Hepatocyte (in vitro differentiated cells): ENCODE data around the gene MAGI1. TPM values are rescaled to one million over a fixed set of nuclear protein-coding genes. Genes with fewer than 3 reads are reported as not detected.

ENCODE experiments used
- DNase-seq: peaks from one replicate; pipeline ENCODE4 v3.0.0-alpha.2; 2016; ENCODE audit warnings: low spot score
- H2AFZ ChIP-seq: fragments of 200-600 bp; sonication (generic); 2 replicates; pipeline ENCODE4 v1.6.0; 2016; ENCODE audit warnings: antibody characterized with exemption, mild to moderate bottlenecking
- H3K27ac ChIP-seq: fragments of 200-600 bp; sonication (generic); 2 replicates; pipeline ENCODE4 v1.5.1; 2016; ENCODE audit warnings: mild to moderate bottlenecking
- H3K27me3 ChIP-seq: fragments of 200-600 bp; sonication (generic); 2 replicates; pipeline ENCODE4 v1.6.1; 2016
- H3K36me3 ChIP-seq: fragments of 200-600 bp; sonication (generic); replicated peaks from 2 replicates; pipeline ENCODE4 v1.5.1; 2016; ENCODE audit warnings: low read depth; ENCODE audit not compliant: insufficient read depth
- H3K4me1 ChIP-seq: fragments of 200-600 bp; sonication (generic); 2 replicates; pipeline ENCODE4 v1.5.1; 2016; ENCODE audit warnings: mild to moderate bottlenecking, moderate library complexity; ENCODE audit not compliant: insufficient read depth
- H3K4me2 ChIP-seq: fragments of 200-600 bp; sonication (generic); 2 replicates; pipeline ENCODE4 v1.6.0; 2016
- H3K4me3 ChIP-seq: fragments of 200-600 bp; sonication (generic); 2 replicates; pipeline ENCODE4 v1.5.1; 2016; ENCODE audit warnings: mild to moderate bottlenecking
- H3K79me2 ChIP-seq: fragments of 200-600 bp; sonication (generic); 2 replicates; pipeline ENCODE4 v1.6.0; 2017; ENCODE audit warnings: mild to moderate bottlenecking
- H3K9me2 ChIP-seq: fragments of 200-600 bp; sonication (generic); replicated peaks from 2 replicates; pipeline ENCODE4 v1.6.0; 2017; ENCODE audit warnings: mild to moderate bottlenecking; ENCODE audit not compliant: insufficient read depth
- H3K9me3 ChIP-seq: fragments of 200-600 bp; sonication (generic); 2 replicates; pipeline ENCODE4 v1.5.1; 2016; ENCODE audit warnings: low read depth, mild to moderate bottlenecking
- H4K20me1 ChIP-seq: fragments of 200-600 bp; sonication (generic); 2 replicates; pipeline ENCODE4 v1.6.0; 2016; ENCODE audit warnings: mild to moderate bottlenecking; ENCODE audit not compliant: insufficient read depth, poor library complexity, severe bottlenecking
- EZH2 ChIP-seq: fragments of 200-600 bp; sonication (generic); IDR thresholded peaks from 2 replicates; pipeline ENCODE4 v1.6.1; 2016; ENCODE audit warnings: antibody characterized with exemption, mild to moderate bottlenecking, borderline replicate concordance
- EZH2phosphoT487 ChIP-seq: fragments of 200-600 bp; sonication (generic); IDR thresholded peaks from one replicate; pipeline ENCODE4 v1.6.1; 2018; ENCODE audit warnings: antibody characterized with exemption, mild to moderate bottlenecking, low read depth, moderate library complexity; ENCODE audit not compliant: unreplicated experiment, severe bottlenecking
- WGBS: methylation state at CpG from one replicate; pipeline ENCODE4 v1.1.6; 2016; ENCODE audit warnings: low lambda C conversion rate; ENCODE audit errors: missing lambda C conversion rate; 5-methylcytosine and 5-hydroxymethylcytosine counted together
- polyA plus RNA-seq: library from polyadenylated mRNA; unstranded; fragments of >200 nt; fragmentation: Nextera tagmentation; extraction: Ambion mirVana; gene quantifications from 2 replicates; pipeline ENCODE4 v1.2.1, GENCODE V29; 2016
- total RNA-seq: library from RNA; depleted of rRNA; stranded (reverse); fragments of >200 nt; gene quantifications from 2 replicates; pipeline ENCODE4 v1.2.3, GENCODE V29; 2014
- TF ChIP-seq, protein P1 (sequence below): fragments of 200-600 bp; sonication (generic); IDR thresholded peaks from 2 replicates; pipeline ENCODE4 v1.5.1; 2016; ENCODE audit warnings: antibody characterized with exemption, mild to moderate bottlenecking; ENCODE audit not compliant: poor library complexity

The MAGI1 gene
- total and polyA plus RNA-seq, 2 experiments from 2014 or later = 26.2 to 43.5 TPM

DNA sequence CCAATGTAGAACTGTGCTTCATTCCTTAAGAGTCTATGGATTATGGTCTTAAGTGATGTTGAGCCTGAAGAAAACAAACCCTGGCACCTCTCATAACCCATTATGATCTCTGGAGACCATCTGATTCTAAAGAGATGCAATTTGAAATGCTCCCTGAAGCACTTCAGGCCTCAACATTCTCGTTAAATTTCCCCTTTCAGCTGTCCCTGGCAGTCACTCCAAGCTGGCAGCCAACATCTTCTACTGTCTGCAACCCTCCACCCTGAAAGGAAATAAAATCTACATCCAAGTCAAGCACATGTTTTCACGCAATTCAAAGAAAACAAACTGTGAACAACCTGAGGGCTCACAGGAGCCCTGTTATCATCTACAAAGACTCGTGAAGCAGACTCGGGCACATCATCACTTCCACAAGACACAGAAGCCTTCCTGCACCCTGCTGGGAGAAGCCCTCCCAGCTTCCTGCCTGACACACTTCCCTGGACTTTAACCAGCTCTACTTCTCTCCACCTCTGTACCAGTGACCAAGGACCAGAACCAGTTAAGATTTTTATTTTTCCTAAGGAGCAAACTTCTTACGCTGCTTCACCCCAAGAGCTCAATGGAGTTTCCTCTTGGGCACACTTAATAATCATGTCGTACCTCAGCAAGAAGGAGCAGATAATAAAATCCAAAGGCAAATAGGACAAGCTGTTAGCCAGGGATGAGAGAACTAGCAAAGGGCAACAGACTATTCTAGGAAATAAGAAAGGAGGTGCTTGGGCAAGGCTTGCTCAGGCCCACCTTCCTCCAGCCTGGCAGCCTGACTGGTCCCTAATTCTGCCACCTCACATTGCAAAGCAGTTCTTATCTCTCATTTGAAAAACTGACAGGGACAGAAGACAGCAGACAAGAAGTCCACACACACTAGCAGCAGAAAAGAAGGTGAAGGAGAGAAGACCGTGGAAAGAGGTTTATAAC lies 67.1 kb downstream of the MAGI1 start:
- DNase-seq = peak; percentile 34
- H4K20me1 ChIP-seq = no peaks in the 10 kb centered on the region
- peak overlapping the region; percentile 51 for H3K4me2 ChIP-seq
- H3K4me3 ChIP-seq = no peak overlapping the region
- H3K4me1 ChIP-seq = peaks cover 12% of the 10 kb centered on the region
- no peaks in the 10 kb centered on the region for H3K27me3 ChIP-seq
- H3K9me2 ChIP-seq = no peaks in the 10 kb centered on the region
- H3K9me3 ChIP-seq = no peaks in the 10 kb centered on the region
- WGBS = 48% methylated on average over 7 of the region's 7 CpGs
- peak overlapping the region; percentile 68 for H3K27ac ChIP-seq
- peaks cover 78% of the 10 kb centered on the region for H3K79me2 ChIP-seq
- TF ChIP-seq, protein P1, sequence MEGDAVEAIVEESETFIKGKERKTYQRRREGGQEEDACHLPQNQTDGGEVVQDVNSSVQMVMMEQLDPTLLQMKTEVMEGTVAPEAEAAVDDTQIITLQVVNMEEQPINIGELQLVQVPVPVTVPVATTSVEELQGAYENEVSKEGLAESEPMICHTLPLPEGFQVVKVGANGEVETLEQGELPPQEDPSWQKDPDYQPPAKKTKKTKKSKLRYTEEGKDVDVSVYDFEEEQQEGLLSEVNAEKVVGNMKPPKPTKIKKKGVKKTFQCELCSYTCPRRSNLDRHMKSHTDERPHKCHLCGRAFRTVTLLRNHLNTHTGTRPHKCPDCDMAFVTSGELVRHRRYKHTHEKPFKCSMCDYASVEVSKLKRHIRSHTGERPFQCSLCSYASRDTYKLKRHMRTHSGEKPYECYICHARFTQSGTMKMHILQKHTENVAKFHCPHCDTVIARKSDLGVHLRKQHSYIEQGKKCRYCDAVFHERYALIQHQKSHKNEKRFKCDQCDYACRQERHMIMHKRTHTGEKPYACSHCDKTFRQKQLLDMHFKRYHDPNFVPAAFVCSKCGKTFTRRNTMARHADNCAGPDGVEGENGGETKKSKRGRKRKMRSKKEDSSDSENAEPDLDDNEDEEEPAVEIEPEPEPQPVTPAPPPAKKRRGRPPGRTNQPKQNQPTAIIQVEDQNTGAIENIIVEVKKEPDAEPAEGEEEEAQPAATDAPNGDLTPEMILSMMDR = no peak
- TF ChIP-seq EZH2 = no peak
- TF ChIP-seq EZH2phosphoT487 = no peak
- H3K36me3 ChIP-seq = no peaks in the 10 kb centered on the region
- no peak overlapping the region for H2AFZ ChIP-seq

DNA sequence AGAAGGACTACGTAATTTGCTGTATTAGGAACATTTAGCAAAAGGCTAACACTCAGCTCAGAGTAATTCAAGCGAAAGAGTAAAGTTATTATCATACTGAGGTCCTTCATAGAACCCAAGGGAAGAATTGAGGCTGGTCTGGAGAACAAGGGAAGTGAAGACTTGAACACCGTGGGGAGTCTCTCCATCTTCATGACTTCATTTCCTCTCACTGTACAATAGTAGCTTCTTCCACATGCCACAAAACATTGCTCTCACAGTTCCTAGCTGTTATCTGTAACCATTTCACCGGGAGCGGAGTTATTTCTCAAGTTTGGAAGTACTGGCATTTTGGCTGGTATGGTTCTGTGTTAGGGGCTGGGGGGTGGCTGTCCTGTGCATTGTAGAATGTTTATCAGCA lies 69.7 kb downstream of the MAGI1 start:
- DNase-seq = no peak
- Histone ChIP-seq H3K9me2 (no peaks in the 10 kb centered on the region), H4K20me1 (no peaks in the 10 kb centered on the region), H3K4me3 (no peak overlapping the region), H3K4me1 (peaks cover 16% of the 10 kb centered on the region), H3K4me2 (no peak overlapping the region), H3K27ac (no peak overlapping the region), H3K9me3 (no peaks in the 10 kb centered on the region), H2AFZ (no peak overlapping the region), H3K79me2 (peaks cover 80% of the 10 kb centered on the region), H3K27me3 (no peaks in the 10 kb centered on the region), H3K36me3 (no peaks in the 10 kb centered on the region)
- WGBS = 85% methylated on average over 5 of the region's 5 CpGs
- TF ChIP-seq EZH2 (no peak), EZH2phosphoT487 (no peak)
- TF ChIP-seq, protein P1 = no peak

DNA sequence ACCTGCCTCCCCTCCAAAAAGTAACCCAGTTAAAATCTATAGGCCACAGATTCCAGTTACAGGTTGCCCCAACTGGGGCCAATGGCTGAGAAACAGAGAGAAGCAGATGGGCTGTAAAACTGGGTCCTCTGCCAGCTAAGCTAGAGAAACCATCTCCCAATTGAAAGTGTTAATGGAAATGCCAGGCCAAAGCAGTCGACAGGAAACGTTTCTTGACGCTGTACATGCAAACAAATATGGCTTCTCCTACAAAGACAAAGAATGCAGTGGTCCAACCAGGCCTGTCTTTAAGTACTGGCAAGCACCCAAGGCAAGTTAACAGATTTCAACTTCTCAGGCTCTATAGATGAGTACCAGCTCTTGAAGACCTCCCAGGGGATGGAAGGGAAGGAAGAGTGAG lies 71.3 kb downstream of the MAGI1 start:
- Histone ChIP-seq H3K4me3 (no peak overlapping the region), H3K4me2 (no peak overlapping the region), H2AFZ (no peak overlapping the region), H3K4me1 (peaks cover 19% of the 10 kb centered on the region), H4K20me1 (no peaks in the 10 kb centered on the region), H3K27me3 (no peaks in the 10 kb centered on the region), H3K9me2 (no peaks in the 10 kb centered on the region), H3K9me3 (no peaks in the 10 kb centered on the region), H3K36me3 (no peaks in the 10 kb centered on the region), H3K79me2 (peaks cover 79% of the 10 kb centered on the region), H3K27ac (no peak overlapping the region)
- TF ChIP-seq, protein P1 = no peak
- no peak for TF ChIP-seq EZH2phosphoT487
- no peak for TF ChIP-seq EZH2
- WGBS = 77% methylated on average over 3 of the region's 3 CpGs
- no peak for DNase-seq
